Kidney epithelial cell (primary cell): ENCODE data around the gene ARSD. TPM values are rescaled to one million over a fixed set of nuclear protein-coding genes. Genes with fewer than 3 reads are reported as not detected.
"Not testable (repeated sequence)": the region's sequence is repeated elsewhere in the genome, so short reads cannot be mapped to it uniquely, and the experiment has no call there.

ENCODE experiments used
- DNase-seq: peaks from one replicate; pipeline ENCODE4 v3.0.0-alpha.2; 2010; ENCODE audit warnings: low read depth
- H3K27me3 ChIP-seq: 2 replicates; pipeline ENCODE4 v1.6.0; 2011; ENCODE audit warnings: low read length; ENCODE audit not compliant: control insufficient read depth, insufficient read depth
- H3K36me3 ChIP-seq: 2 replicates; pipeline ENCODE4 v1.5.1; 2011; ENCODE audit warnings: low read length; ENCODE audit not compliant: control insufficient read depth, insufficient read depth
- H3K4me3 ChIP-seq: 2 replicates; pipeline ENCODE4 v1.5.1; 2011; ENCODE audit warnings: low read depth, mild to moderate bottlenecking, control low read depth, low read length
- total RNA-seq: library from RNA; depleted of rRNA; stranded (reverse); fragments of >200 nt; gene quantifications from 2 replicates; pipeline ENCODE4 v1.2.3, GENCODE V29; 2015
- TF ChIP-seq, protein P1 (sequence below): IDR thresholded peaks from 2 replicates; pipeline ENCODE4 v1.5.1; 2011; ENCODE audit warnings: mild to moderate bottlenecking, moderate library complexity, low read length, control low read depth, inconsistent platforms; ENCODE audit not compliant: insufficient read depth, poor library complexity, severe bottlenecking

Gene ARSD
- total RNA-seq, 1 donor from 2014 or later, result 30.9 TPM

GRCh38 chrX:2967998-2968909 lies 39.1 kb upstream of the ARSD start:
- Histone ChIP-seq H3K4me3 (no peak overlapping the region), H3K27me3 (no peaks in the 10 kb centered on the region), H3K36me3 (no peaks in the 10 kb centered on the region)
- TF ChIP-seq, protein P1, sequence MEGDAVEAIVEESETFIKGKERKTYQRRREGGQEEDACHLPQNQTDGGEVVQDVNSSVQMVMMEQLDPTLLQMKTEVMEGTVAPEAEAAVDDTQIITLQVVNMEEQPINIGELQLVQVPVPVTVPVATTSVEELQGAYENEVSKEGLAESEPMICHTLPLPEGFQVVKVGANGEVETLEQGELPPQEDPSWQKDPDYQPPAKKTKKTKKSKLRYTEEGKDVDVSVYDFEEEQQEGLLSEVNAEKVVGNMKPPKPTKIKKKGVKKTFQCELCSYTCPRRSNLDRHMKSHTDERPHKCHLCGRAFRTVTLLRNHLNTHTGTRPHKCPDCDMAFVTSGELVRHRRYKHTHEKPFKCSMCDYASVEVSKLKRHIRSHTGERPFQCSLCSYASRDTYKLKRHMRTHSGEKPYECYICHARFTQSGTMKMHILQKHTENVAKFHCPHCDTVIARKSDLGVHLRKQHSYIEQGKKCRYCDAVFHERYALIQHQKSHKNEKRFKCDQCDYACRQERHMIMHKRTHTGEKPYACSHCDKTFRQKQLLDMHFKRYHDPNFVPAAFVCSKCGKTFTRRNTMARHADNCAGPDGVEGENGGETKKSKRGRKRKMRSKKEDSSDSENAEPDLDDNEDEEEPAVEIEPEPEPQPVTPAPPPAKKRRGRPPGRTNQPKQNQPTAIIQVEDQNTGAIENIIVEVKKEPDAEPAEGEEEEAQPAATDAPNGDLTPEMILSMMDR, result no peak
- DNase-seq, result no peak

DNA sequence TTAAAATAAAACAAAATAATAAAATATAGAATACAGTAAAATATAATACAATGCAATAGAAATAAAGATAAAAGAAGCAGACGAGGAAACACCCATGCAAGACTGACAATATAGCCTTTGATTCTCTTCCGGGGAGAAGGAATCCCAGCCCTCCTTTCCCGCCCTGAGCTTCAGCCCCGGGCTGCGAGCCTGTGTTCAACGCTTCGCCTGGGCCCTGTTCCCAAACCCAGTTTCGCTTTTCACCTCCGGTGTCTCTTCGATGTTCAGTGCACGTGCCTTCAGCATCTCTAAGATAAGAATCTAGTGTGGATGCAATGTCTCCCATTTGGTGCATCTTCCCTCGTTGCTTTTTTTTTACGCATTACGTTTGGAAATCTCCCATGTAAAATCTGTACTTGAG lies 38.4 kb upstream of the ARSD start:
- DNase-seq, result no peak
- Histone ChIP-seq H3K27me3 (no peaks in the 10 kb centered on the region), H3K4me3 (no peak overlapping the region), H3K36me3 (no peaks in the 10 kb centered on the region)
- TF ChIP-seq, protein P1, result no peak

GRCh38 chrX:2967012-2967411 lies 37.9 kb upstream of the ARSD start:
- no peak overlapping the region for H3K4me3 ChIP-seq
- TF ChIP-seq, protein P1, result no peak
- no peaks in the 10 kb centered on the region for H3K36me3 ChIP-seq
- H3K27me3 ChIP-seq, result no peaks in the 10 kb centered on the region
- DNase-seq, result no peak

- Histone ChIP-seq H3K4me3 (no peak overlapping the region), H3K27me3 (no peaks in the 10 kb centered on the region), H3K36me3 (no peaks in the 10 kb centered on the region)
- DNase-seq, result no peak
- TF ChIP-seq, protein P1, result no peak
These were observed 36.8 kb upstream of the ARSD start for GRCh38 chrX:2965965-2966364.

GRCh38 chrX:2963992-2964794 lies 35.1 kb upstream of the ARSD start:
- DNase-seq, H3K4me3 ChIP-seq, H3K27me3 ChIP-seq, H3K36me3 ChIP-seq: not testable (repeated sequence)

DNA sequence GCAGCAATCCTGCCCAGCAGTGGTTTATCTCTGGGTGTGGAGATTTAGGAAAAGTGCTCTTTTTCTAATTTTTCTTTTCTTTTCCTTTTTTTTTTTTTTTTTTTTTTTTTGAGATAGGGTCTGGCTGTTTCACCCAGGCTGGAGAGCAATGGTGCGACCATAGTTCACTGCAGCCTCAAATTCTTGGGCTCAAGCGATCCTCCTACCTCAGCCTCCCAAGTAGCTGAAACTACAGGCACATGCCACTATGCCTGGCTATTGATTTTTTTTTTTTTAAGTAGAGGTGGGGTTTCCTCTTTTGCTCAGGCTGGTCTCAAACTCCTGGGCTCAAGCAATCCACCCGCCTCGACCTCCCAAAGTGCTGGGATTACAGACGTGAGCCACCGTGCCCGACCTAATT lies 34.3 kb upstream of the ARSD start:
- not testable (repeated sequence) for DNase-seq, H3K27me3 ChIP-seq, H3K4me3 ChIP-seq, H3K36me3 ChIP-seq
